Breast epithelium (tissue), 3 donors: ENCODE data around the gene CCNYL1.
"Not testable (repeated sequence)": the region's sequence is repeated elsewhere in the genome, so short reads cannot be mapped to it uniquely, and the experiment has no call there.

Experiments used
- CTCF ChIP-seq, 3 donors: fragments of 450-650 bp; IDR thresholded peaks; one replicate each; pipeline ENCODE4 v1.5.1; 2016 to 2017; ENCODE audit warnings: antibody characterized with exemption in 3 of 3, mild to moderate bottlenecking in 3 of 3, moderate library complexity in 3 of 3
- POLR2A ChIP-seq: fragments of 450-650 bp; IDR thresholded peaks from one replicate; pipeline ENCODE4 v1.6.1; 2016; ENCODE audit warnings: antibody characterized with exemption, mild to moderate bottlenecking, moderate library complexity

GRCh38 chr2:207719655-207720054 is 8.2 kb downstream of the CCNYL1 start:
- not testable (repeated sequence) for TF ChIP-seq CTCF (IDR thresholded peaks at IDR 0.05); POLR2A
